NK-92 (cell line): ENCODE data around the gene PROSER2.
"Not testable (repeated sequence)": the region's sequence is repeated elsewhere in the genome, so short reads cannot be mapped to it uniquely, and the experiment has no call there.

ENCODE experiments used
- DNase-seq: peaks from one replicate; lab custom pipeline; 2025; ENCODE audit not compliant: unreplicated experiment; lab: John Stamatoyannopoulos, UW

PROSER2 gene

GRCh38 chr10:11835704-11836103 lies 12.5 kb downstream of the PROSER2 start:
- DNase-seq, result no peak

DNA sequence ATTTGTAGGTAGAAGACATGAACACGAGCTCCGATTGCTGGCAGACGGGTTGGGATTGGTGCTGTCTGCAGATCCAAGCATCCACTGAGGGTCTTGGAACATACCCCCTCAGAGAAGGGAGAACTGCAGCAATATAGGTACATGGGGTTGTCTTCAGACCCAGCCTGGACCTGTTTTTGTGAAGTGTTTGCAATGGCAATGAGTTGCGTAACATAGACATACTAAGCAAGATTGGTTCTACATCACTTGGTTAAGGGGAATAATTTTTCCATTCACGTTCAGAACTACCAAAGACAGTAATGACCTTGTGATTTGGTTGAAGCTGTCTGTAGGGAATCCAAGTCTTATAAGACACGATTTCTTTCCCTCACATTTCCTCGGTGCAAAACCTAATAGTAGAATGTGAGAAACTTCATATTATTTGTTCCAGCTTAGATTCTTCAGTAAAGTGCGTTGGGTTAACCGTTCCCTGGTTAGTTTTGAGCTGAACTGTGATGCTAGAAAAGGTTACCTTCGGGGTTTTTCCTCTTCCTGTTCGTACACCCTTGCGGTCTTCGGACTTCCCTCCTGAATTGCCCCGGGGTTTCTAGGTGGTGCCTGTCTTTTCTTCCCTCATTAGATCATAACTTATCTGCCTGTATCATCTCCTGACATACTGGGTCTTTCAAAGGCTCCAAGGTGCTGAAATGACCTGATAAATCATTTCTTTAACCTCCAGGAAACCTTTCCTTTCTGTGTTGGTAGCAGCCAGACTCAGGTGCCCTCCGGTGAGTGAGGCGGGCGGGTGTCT lies 14.4 kb downstream of the PROSER2 start:
- DNase-seq, result no peak

DNA sequence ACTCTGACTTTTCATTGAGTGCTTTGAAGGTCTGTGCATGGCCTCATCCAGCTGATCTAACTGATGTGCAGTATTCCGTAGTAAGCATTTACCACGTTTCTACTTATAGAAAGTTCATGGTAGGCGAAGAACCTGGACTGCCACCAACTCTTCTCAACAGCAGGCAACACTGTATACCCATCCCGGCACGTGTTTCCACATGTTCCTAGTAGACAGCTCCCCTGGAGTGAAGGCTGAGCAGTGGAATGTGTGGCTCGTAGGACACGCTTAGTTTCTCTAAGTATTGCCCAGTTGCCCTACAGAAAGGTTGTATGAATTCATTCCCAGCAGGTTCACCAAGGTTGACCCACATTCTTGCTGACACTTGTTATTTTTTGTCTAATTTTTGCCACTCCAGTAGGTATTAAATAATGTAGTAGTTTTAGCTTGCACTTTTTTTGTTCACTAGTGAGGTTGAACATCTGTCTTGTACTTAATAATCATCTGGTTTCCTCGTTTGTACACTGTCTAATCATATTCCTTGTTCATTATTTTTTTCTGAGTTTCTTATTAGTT lies 15.2 kb downstream of the PROSER2 start:
- DNase-seq, result no peak

GRCh38 chr10:11841375-11841774 lies 18.2 kb downstream of the PROSER2 start:
- DNase-seq, result no peak

- no peak for DNase-seq
These were observed 19.3 kb downstream of the PROSER2 start for GRCh38 chr10:11842411-11842810.

GRCh38 chr10:11845113-11845512 lies 22.0 kb downstream of the PROSER2 start:
- no peak for DNase-seq

DNA sequence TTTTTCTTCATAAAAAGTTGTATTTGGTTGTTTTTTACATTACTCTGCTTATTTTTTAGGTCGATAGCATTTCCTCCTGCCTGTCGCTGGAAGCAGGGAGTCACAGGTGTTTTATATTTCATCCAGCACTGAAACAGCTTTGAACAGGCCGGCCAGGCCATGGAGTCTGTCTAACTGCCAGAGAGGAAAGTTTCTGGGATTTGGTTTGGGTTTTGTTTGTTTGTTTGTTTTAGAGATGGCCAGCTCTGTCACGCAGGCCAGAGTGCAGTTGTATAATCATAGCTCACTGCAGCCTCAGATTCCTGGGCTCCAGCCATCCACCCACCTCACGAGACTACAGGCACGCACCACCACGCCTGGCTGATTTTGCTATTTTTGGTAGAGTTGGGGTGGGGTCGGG lies 23.4 kb downstream of the PROSER2 start:
- DNase-seq, result no peak

- no peak for DNase-seq
These were observed 26.1 kb downstream of the PROSER2 start for GRCh38 chr10:11849277-11849676.

DNA sequence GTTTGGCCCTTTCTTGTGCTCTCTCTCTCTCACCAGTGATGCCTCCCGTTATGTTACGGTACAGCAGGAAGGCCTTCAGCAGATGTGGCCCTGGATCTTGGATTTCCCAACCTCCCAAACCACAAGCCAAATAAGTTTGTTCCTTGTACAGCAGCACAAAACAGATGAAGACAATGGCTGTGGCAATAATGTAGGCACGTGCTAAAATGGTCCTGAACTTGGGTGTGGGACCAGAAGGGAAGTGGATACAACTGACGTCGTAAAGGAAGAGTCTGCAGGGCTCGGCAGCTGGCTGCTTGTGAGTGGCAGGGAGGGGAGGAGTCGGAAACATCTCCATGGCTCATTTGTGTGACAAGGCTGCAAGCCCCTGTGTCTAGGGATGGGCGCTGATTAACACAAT lies 26.8 kb downstream of the PROSER2 start:
- DNase-seq, result no peak

DNA sequence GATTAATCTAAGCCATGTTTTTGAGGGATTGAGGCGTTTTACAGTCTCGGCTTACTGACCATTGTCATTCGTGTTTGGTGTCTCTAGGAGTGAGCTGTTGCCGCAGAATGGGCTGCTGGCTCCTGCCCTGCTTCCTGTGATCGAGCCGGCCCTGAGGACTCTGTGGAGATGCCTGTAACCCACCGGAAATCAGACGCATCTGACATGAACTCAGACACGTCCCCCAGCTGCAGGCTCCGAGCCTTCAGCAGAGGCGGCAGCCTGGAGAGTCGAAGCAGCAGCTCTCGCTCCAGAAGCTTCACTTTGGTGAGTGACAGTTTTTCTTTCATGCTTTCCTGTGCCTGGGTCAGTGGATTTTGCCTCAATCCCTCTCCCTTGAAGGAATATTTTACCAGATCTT lies 28.8 kb downstream of the PROSER2 start:
- no peak for DNase-seq

DNA sequence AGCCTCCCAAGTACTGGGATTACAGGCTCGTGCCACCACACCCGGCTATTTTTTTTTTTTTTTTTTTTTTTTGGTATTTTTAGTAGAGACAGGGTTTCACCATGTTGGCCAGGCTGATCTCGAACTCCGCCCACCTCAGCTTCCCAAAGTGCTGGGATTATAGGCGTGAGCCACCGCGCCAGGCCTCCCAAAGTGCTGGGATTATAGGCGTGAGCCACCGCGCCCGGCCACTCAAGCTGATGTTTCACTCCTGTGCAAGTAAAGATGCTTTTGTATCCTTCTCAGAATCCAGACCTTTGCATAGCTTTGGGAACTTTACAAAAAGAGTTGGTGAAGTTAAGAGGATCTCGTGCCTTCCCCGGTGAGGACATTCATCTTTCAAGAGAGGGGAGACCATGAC lies 29.5 kb downstream of the PROSER2 start:
- not testable (repeated sequence) for DNase-seq

DNA sequence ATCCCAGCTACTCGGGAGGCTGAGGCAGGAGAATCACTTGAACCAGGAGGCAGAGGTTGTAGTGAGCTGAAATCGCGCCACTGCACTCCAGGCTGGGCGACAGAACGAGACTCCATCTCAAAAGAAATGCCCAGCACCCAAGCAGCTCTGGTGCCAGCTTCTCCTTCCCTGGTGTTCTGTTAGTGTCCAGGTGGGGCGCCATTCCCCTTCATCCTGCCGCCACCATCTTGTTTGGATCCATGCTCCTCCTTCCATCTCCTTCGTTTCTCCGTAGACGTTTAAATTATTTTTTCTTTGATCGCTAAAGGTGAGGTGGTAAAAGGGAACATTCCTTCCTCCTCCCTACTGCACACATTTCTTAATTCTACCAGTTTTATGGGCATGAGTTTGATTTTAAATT lies 30.3 kb downstream of the PROSER2 start:
- no peak for DNase-seq

- no peak for DNase-seq
These were observed 31.1 kb downstream of the PROSER2 start for GRCh38 chr10:11854301-11854700.

DNA sequence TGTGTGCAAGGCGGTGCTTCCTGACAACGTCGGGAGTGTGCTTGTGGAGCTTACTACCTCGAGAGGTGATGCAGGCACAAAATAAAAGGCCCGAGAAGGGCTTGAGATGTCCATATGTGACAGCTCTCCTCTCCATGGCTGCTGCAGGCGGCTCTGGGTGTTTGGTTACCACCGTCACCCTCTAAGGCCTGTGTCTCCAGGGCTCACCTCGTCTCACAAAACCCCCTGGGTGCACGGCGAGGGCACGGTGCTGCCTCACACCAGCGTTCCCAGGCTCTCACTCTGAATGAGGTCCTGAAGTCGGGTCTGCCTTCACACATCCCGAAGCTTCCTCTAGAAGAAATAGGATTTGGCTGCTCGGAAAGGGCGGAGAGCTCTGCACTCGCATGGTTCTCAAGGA lies 32.9 kb downstream of the PROSER2 start:
- no peak for DNase-seq

DNA sequence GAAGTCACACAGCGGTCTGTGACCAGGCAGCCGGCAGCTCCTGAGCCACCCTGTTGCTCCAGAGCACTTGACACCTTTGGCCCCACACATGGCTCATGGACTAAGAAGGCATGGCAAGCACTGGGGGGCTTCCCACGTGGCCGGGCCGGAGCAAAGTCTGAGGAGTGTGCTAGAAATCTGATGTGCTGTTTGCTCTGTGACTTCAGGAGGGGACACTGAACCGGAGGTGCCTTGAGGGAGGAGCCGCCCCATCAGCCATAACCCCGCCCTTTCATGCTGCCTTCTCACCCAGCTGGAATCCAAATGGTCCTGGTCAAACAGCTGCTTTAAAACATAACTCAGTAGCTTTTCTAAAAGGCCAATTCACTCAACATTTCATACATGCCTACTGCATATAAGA lies 33.5 kb downstream of the PROSER2 start:
- no peak for DNase-seq

DNA sequence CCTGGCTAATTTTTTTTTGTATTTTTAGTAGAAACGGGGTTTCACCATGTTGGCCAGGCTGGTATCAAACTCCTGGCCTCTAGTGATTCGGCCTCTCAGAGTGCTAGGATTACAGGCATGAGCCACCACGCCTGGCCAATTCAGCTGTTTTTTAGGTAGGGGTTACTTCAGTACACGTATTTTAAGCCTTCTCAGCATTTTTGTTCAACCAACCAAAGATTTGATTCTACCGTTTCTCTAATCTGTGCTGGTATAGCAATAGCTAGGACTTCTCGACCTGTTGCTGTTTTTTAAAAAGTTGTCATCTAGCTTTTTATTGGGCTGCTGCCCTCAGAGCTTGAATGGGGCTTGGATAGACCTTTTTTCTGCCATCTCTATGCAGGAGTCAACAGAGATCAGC lies 34.9 kb downstream of the PROSER2 start:
- DNase-seq, result no peak

DNA sequence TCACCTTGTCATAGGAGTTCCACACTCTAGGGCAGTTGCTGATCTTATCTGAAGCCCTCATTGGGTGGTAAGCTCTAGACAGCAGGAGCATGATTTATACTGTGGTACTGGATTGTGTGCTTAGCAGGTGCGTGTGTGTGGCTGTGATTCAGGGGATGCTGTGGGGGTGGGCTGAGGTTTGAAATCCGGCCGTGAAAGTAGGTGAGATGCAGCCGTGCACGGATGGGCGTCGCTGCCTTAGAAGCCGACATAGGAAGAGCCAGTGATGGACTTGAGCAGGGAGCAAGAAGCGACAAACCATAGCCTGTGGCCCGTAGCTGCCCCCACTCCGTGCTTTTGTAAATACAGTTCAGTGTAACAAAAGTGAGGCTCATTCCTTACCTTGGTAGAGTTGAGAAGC lies 38.2 kb downstream of the PROSER2 start:
- DNase-seq, result no peak

DNA sequence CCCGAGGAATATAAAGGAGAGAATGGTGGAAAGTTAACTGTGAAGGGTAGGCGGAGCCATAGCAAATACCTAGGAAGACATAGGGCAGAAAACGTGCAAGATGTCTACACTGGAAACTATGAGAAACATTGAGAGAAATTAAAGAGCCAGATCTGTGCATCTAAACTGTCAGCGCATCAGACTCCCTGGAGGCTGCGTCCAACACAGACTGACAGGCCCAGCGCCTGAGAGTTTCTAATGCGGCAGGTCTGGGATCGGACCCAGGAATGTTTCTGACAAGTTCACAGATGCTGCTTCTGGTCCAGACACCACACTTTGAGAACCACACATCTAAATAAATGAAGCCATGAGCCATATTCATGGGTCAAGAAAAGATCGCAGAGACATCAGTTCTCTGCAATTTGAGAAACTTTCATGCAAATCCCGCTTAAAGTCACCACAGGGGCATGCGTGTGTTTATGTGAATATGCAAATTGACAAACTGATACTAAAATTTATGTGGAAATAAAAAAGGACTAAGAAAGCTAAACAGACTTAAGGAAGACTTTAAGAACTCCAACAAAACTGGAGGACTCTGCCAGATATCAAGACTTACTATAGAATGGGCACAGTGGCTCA lies 38.8 kb downstream of the PROSER2 start:
- DNase-seq, result no peak

DNA sequence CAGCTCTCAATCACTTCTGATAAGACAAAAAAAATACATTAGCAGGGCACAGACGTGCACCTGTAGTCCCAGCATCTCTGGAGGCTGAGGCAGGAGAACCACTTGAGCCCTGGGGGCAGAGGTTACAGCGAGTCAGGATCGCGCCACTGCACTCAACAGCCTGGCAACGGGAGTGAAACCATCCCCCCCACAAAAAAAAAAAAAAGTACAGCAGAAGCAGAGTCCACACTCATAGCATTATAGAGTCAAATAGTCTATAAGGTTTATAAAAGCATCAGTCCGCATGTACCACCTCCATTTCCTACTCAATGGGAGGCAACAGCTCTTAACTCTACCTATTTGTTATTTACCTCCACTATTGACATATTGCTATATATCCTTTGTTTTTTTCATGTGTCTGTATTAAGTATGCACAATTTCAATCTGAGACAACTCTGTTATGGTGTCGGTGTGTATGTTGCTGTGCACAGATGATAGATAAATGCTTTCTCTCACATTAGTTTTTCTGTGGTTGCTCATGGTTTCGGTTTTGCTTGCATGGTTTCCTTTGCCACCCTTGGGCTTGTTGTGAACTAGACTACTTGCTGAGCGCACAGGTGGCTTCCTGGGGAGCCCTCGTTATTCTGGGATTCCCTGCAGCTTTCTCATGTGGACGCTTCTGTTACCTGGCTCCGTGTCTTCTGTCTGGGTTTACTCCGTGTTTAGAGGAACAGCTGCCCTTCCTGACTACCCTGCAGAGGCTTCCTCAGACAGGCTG lies 40.4 kb downstream of the PROSER2 start:
- no peak for DNase-seq

DNA sequence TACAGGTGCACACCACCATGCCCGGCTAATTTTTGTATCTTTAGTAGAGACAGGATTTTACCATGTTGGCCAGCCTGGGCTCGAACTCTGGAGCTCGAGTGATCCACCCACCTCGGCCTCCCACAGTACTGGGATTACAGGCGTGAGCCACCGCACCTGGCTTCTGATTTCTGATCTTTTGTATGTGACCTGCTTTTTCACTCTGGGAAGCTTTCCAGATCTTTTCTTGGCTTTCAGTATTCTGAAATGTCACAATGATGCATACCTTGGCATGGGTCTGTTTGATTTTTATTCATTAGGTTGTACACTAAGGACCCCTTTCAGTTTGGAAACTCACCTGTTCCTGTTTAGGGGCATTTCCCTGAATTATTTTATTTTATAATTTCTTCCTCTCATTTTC lies 41.6 kb downstream of the PROSER2 start:
- DNase-seq, result no peak

DNA sequence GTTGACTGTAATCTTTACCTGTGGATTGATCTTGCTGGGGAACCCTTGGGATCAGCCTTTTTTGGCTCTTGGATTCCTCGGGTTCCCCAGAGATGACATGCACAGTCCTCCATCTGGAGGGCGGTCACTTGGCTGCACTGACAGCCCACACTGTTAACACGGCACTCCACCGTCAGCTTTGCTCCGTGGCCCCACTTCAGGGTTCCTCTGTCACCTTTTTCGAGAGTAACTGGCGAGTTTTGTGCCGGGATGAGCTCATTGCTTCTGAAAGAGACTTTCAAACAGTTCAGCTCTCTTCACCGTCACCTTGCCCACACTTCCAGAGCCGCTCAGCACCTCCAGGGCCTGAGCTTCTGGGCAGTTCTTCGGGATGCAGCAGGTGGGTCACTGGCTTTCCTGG lies 42.4 kb downstream of the PROSER2 start:
- no peak for DNase-seq
